Lower leg skin (tissue), 4 donors: ENCODE results near the gene MILR1. TPM values are rescaled to one million over a fixed set of nuclear protein-coding genes. Genes with fewer than 3 reads are reported as not detected.
A peak's percentile ranks its signal among the peaks of the same experiment; 100 is the strongest.
"Not testable (repeated sequence)": the region's sequence is repeated elsewhere in the genome, so short reads cannot be mapped to it uniquely, and the experiment has no call there.

Experiments
- DNase-seq, 2 donors: peaks; one replicate each; pipeline ENCODE4 v3.0.0-alpha.2; 2019; ENCODE audit warnings: low spot score in 2 of 2
- H3K4me3 ChIP-seq: fragments of 200-600 bp; sonication (generic); 2 replicates; pipeline ENCODE4 v1.5.1; 2017; ENCODE audit warnings: mild to moderate bottlenecking, low read depth; ENCODE audit not compliant: poor library complexity, severe bottlenecking
- CTCF ChIP-seq, 3 donors: fragments of 450-650 bp; IDR thresholded peaks; one replicate each; pipeline ENCODE4 v1.5.1; 2016; ENCODE audit warnings: antibody characterized with exemption in 3 of 3, mild to moderate bottlenecking in 3 of 3, moderate library complexity in 2 of 3
- POLR2A ChIP-seq, 2 donors: fragments of 450-650 bp; IDR thresholded peaks; one replicate each; pipeline ENCODE4 v1.6.1; 2016 to 2017; ENCODE audit warnings: antibody characterized with exemption in 2 of 2, mild to moderate bottlenecking in 1 of 2, moderate library complexity in 1 of 2
- WGBS, 2 donors: methylation state at CpG; one replicate each; pipeline ENCODE4 v1.1.5; 2018; 5-methylcytosine and 5-hydroxymethylcytosine counted together
- intact Hi-C: fragments of 100-400 bp; cut with DNase I; formaldehyde crosslinking; loops from one replicate; pipeline ENCODE4 v1.15.0; 2023; ENCODE audit warnings: low total_unique reads
- total RNA-seq, 4 donors: library from RNA; depleted of rRNA; stranded (reverse); fragments of >200 nt; gene quantifications; one replicate each; pipeline ENCODE4 v1.1.0, GENCODE V29; 2016

The MILR1 gene
- total RNA-seq, 4 donors from 2014 or later: 1.8 TPM; not detected in 3

- DNase-seq: peak in 1 of 2 donors; percentile 42
- TF ChIP-seq CTCF (IDR thresholded peaks at IDR 0.05) (no peak), POLR2A (IDR thresholded peaks at IDR 0.05) (no peak)
- no peak overlapping the region for H3K4me3 ChIP-seq
- WGBS, 2 donors: 94 to 98% methylated on average over 2 of the region's 2 CpGs
- intact Hi-C loops: loop anchor here (5.0 kb wide), 1 partner anchor 106 kb away; no protein-coding TSS in a partner anchor
Measured at GRCh38 chr17:64412944-64413381, 36.0 kb upstream of the MILR1 start.

- WGBS, 2 donors: 52 to 55% methylated on average over 4 of the region's 4 CpGs
- peak in 1 of 2 donors; percentile 68 for DNase-seq
- TF ChIP-seq CTCF (IDR thresholded peaks at IDR 0.05) (no peak), POLR2A (IDR thresholded peaks at IDR 0.05) (no peak)
- H3K4me3 ChIP-seq: no peak overlapping the region
- intact Hi-C loops: loop anchor here (5.0 kb wide), 1 partner anchor 106 kb away; no protein-coding TSS in a partner anchor
Measured at GRCh38 chr17:64413513-64413912, 35.4 kb upstream of the MILR1 start.

- TF ChIP-seq CTCF (IDR thresholded peaks at IDR 0.05): peak in 1 of 3 donors; percentile 13
- no peak for TF ChIP-seq POLR2A (IDR thresholded peaks at IDR 0.05)
- intact Hi-C loops: loop anchor here (5.0 kb wide), 1 partner anchor 96 kb away; no protein-coding TSS in a partner anchor
- H3K4me3 ChIP-seq: no peak overlapping the region
- peak in 1 of 2 donors; percentile 73 for DNase-seq
- WGBS, 2 donors: 35 to 37% methylated on average over 19 of the region's 19 CpGs
Measured at GRCh38 chr17:64418506-64419339, 30.2 kb upstream of the MILR1 start.

- peak in 1 of 3 donors; percentile 23 for TF ChIP-seq CTCF (IDR thresholded peaks at IDR 0.05)
- no peak for TF ChIP-seq POLR2A (IDR thresholded peaks at IDR 0.05)
- intact Hi-C loops: no loop called here
- H3K4me3 ChIP-seq: no peak overlapping the region
- DNase-seq: no peak
- 32% methylated on average over 6 of the region's 6 CpGs for WGBS, 2 donors
Measured at GRCh38 chr17:64420143-64420670, 28.7 kb upstream of the MILR1 start.

- H3K4me3 ChIP-seq, intact Hi-C loops: not testable (repeated sequence)
- peak in 1 of 2 donors; percentile 3 for DNase-seq
- WGBS, 2 donors: 78 to 88% methylated on average over 9 of the region's 9 CpGs
Measured at GRCh38 chr17:64422121-64422520, 26.8 kb upstream of the MILR1 start.

- H3K4me3 ChIP-seq: no peak overlapping the region
- intact Hi-C loops: no loop called here
- no peak for DNase-seq
- 70 to 79% methylated on average over 3 of the region's 3 CpGs for WGBS, 2 donors
- TF ChIP-seq CTCF (IDR thresholded peaks at IDR 0.05): no peak
- no peak for TF ChIP-seq POLR2A (IDR thresholded peaks at IDR 0.05)
Measured at GRCh38 chr17:64423881-64424280, 25.0 kb upstream of the MILR1 start.
